Breast epithelium (tissue), 4 donors: ENCODE data around the gene VIPAS39. TPM values are rescaled to one million over a fixed set of nuclear protein-coding genes. Genes with fewer than 3 reads are reported as not detected.

Source experiments
- DNase-seq, 2 donors: peaks; one replicate each; pipeline ENCODE4 v3.0.0-alpha.2; 2019; ENCODE audit warnings: low spot score in 2 of 2
- H3K27ac ChIP-seq, 2 donors: fragments of 200-600 bp; sonication (generic) in 1 of 2; one replicate each; pipeline ENCODE4 v1.5.1; 2016 to 2019; ENCODE audit warnings: mild to moderate bottlenecking in 1 of 2
- H3K27me3 ChIP-seq, 2 donors: fragments of 200-600 bp; sonication (generic) in 1 of 2; one replicate each; pipeline versions ENCODE4 v1.5.1 to v1.6.0; 2017 to 2019; ENCODE audit warnings: control low read depth in 1 of 2, mild to moderate bottlenecking in 1 of 2
- H3K36me3 ChIP-seq: fragments of 200-600 bp; one replicate; pipeline ENCODE4 v1.5.1; 2019
- H3K4me1 ChIP-seq, 2 donors: fragments of 200-600 bp; sonication (generic); one replicate each; pipeline ENCODE4 v1.5.1; 2016 to 2019; ENCODE audit warnings: control low read depth in 1 of 2
- H3K4me3 ChIP-seq, 3 donors: fragments of 200-600 bp; sonication (generic); 1 replicate in 2 of 3; 2 replicates in 1 of 3; pipeline ENCODE4 v1.5.1; 2016 to 2019; ENCODE audit warnings: mild to moderate bottlenecking in 3 of 3, moderate library complexity in 2 of 3
- H3K9me3 ChIP-seq, 2 donors: fragments of 200-600 bp; sonication (generic) in 1 of 2; one replicate each; pipeline ENCODE4 v1.5.1; 2016 to 2019; ENCODE audit warnings: control low read depth in 1 of 2
- POLR2A ChIP-seq: fragments of 450-650 bp; IDR thresholded peaks from one replicate; pipeline ENCODE4 v1.6.1; 2016; ENCODE audit warnings: antibody characterized with exemption, mild to moderate bottlenecking, moderate library complexity
- POLR2AphosphoS5 ChIP-seq, 3 donors: sonication (generic); formaldehyde crosslinking; IDR thresholded peaks; one replicate each; pipeline ENCODE4 v1.6.1; 2017; ENCODE audit warnings: antibody characterized with exemption in 3 of 3
- intact Hi-C: fragments of 100-400 bp; cut with DNase I; formaldehyde crosslinking; loops from one replicate; pipeline ENCODE4 v1.15.1; 2023; ENCODE audit warnings: low total_unique reads
- total RNA-seq, 3 donors: library from RNA; depleted of rRNA; stranded (reverse); fragments of >200 nt; gene quantifications; one replicate each; pipeline ENCODE4 v1.1.0, GENCODE V29; 2016
- TF ChIP-seq, protein P1 (sequence below), 3 donors: fragments of 450-650 bp; IDR thresholded peaks; one replicate each; pipeline ENCODE4 v1.5.1; 2016 to 2017; ENCODE audit warnings: antibody characterized with exemption in 3 of 3, mild to moderate bottlenecking in 3 of 3, moderate library complexity in 3 of 3

The VIPAS39 gene
- total RNA-seq, 3 donors from 2014 or later: 14.7 to 25.9 (median 19.2) TPM

DNA sequence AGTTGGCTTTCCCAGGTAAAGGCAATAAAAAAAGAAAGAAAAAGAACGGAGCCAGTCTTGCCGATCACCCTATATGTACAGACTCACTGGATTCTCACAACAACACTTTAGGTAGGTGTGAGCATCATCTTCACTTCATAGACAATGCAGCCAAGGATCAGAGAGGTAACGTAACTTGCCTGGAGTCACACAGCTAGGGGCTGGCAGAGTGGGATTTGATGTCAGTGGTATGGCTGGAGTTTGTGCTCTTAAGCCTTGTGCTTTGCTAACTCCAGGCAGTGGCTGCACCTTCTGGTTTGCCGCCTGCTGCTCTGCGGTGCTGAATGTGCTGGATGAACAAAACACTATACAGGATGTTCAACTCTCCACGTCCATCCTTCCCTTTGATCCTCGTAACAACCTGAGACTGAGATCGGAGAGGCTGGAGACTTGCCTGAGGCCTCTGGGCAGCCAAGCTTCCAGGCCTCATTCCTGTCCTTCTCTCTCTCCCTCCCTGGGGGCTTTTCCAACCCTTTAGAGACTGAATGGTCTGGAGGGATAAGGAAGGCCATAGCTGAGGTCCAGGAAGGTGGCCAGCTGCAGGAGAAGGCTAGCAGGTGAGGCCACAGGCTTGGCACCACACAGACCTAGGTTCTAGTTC, 33.1 kb upstream of the VIPAS39 start:
- intact Hi-C loops: no loop called here
- Histone ChIP-seq H3K9me3 (no peaks in the 10 kb centered on the region), H3K4me3 (no peak overlapping the region), H3K4me1 (no peaks in the 10 kb centered on the region), H3K27ac (no peak overlapping the region), H3K27me3 (no peaks in the 10 kb centered on the region), H3K36me3 (no peaks in the 10 kb centered on the region)
- no peak for DNase-seq
- no peak for TF ChIP-seq POLR2A
- no peak for TF ChIP-seq POLR2AphosphoS5 (IDR thresholded peaks at IDR 0.05)
- TF ChIP-seq, protein P1, sequence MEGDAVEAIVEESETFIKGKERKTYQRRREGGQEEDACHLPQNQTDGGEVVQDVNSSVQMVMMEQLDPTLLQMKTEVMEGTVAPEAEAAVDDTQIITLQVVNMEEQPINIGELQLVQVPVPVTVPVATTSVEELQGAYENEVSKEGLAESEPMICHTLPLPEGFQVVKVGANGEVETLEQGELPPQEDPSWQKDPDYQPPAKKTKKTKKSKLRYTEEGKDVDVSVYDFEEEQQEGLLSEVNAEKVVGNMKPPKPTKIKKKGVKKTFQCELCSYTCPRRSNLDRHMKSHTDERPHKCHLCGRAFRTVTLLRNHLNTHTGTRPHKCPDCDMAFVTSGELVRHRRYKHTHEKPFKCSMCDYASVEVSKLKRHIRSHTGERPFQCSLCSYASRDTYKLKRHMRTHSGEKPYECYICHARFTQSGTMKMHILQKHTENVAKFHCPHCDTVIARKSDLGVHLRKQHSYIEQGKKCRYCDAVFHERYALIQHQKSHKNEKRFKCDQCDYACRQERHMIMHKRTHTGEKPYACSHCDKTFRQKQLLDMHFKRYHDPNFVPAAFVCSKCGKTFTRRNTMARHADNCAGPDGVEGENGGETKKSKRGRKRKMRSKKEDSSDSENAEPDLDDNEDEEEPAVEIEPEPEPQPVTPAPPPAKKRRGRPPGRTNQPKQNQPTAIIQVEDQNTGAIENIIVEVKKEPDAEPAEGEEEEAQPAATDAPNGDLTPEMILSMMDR (IDR thresholded peaks at IDR 0.05): no peak

DNA sequence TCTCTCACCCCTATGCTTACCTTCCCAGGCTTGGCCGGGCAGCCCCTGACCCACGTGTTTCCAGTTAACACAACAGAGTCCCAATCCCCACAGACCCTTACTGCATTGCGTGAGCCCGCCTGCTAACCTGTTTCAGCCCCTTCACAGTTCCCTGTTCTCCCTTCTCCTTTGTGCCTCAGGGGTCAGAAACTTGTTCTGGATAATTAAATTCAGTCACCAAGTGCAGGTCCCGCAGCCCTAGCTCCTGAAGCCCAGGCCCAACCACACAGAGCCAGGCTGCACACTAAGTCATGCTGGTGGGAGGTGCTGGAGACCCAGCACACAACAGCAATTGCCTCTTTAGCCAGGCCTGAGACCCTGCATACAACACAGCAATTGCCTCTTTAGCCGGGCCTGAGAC, 31.6 kb upstream of the VIPAS39 start:
- Histone ChIP-seq H3K36me3 (no peaks in the 10 kb centered on the region), H3K4me3 (no peak overlapping the region), H3K9me3 (no peaks in the 10 kb centered on the region), H3K4me1 (no peaks in the 10 kb centered on the region), H3K27ac (no peak overlapping the region), H3K27me3 (no peaks in the 10 kb centered on the region)
- no peak for DNase-seq
- intact Hi-C loops: no loop called here
- no peak for TF ChIP-seq POLR2AphosphoS5 (IDR thresholded peaks at IDR 0.05)
- TF ChIP-seq POLR2A: no peak
- TF ChIP-seq, protein P1 (IDR thresholded peaks at IDR 0.05): no peak

DNA sequence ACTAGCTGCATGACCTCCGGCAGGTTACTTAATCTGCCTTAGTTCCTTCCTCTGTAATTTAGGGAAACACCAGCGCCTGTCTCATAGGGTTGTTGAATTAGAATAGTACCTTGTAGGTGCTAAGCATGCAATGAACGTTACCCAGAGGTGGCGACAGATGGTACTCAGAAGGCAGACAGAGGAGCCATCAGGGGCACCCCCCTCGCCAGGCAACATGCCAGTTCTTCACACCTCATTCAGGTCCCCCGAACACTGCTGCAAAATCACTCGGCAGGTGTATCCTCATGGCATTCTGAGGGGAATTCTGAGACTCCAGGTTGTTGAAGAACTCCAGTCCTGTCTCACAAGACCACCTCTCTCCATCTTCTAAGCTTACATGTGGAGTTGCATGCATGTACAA, 31.2 kb upstream of the VIPAS39 start:
- H3K27me3 ChIP-seq: no peaks in the 10 kb centered on the region
- H3K4me3 ChIP-seq: no peak overlapping the region
- H3K36me3 ChIP-seq: no peaks in the 10 kb centered on the region
- intact Hi-C loops: no loop called here
- no peak for DNase-seq
- H3K4me1 ChIP-seq: no peaks in the 10 kb centered on the region
- H3K27ac ChIP-seq: no peak overlapping the region
- TF ChIP-seq POLR2A (no peak), POLR2AphosphoS5 (IDR thresholded peaks at IDR 0.05) (no peak)
- TF ChIP-seq, protein P1 (IDR thresholded peaks at IDR 0.05): no peak
- no peaks in the 10 kb centered on the region for H3K9me3 ChIP-seq

DNA sequence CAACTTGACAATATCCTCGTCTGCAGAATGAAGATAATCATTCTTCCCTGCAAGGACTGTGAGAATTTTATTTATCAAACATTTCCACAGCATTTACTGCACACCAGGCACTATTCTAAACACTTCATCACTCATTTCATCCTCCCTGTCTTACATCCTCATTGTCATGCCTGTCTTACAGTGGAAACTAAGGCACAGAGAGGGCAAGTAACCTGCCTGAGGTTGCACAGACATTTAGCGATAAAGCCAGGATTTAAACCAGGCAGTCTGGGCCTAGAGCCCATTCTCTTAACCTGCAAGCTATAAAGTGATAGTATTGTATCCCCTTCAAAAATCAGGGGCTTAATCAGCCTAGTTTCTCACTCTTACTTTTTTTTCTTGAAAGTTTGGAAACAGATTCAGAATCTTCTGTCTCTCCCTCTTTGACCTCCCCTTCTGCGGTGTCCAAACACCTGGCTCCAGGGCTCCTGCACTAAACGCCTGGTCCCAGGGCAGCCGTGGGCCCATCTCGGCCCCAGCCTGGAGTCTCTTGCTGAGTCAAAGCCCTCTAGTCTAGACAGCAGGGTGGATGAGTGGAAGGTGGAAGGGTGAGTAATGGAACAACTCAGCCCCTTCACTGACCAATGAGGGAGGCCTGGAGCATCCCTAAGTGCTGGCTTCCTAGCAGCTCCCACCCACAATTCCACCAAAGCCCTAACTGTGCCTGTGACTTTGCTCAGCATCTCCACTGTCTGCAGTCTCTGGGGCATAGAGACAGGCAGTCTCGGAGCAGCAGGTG, 28.7 kb upstream of the VIPAS39 start:
- TF ChIP-seq, protein P1 (IDR thresholded peaks at IDR 0.05): no peak
- no peak for TF ChIP-seq POLR2A
- TF ChIP-seq POLR2AphosphoS5 (IDR thresholded peaks at IDR 0.05): no peak
- intact Hi-C loops: loop anchor here (2.0 kb wide), 1 partner anchor 67 kb away; no protein-coding TSS in a partner anchor
- DNase-seq: no peak
- no peaks in the 10 kb centered on the region for H3K36me3 ChIP-seq
- H3K9me3 ChIP-seq: no peaks in the 10 kb centered on the region
- H3K27me3 ChIP-seq: no peaks in the 10 kb centered on the region
- H3K4me1 ChIP-seq: no peaks in the 10 kb centered on the region
- H3K27ac ChIP-seq: no peak overlapping the region
- H3K4me3 ChIP-seq: no peak overlapping the region

DNA sequence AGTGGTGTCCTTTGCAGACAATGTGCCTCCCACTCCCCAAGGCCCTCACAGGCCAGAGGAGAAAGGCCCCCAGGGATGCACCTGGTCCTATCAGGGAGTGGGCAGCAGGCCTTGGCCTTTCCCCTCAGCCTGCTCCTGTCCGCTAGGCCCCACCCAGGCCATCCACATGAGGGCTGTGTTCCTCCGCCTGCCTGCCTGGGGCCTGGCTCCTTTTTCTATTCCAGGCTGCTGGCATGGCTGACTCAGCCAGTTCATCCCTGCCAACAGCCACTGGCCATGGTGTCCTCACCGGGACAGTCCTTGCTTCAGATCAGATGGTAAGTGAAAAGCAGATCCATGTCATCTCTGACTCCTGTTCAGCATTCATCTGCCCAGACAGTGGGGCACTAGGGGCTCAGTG, 27.9 kb upstream of the VIPAS39 start:
- no peak for DNase-seq
- TF ChIP-seq, protein P1 (IDR thresholded peaks at IDR 0.05): no peak
- TF ChIP-seq POLR2A (no peak), POLR2AphosphoS5 (IDR thresholded peaks at IDR 0.05) (no peak)
- H3K27ac ChIP-seq: no peak overlapping the region
- no peaks in the 10 kb centered on the region for H3K4me1 ChIP-seq
- H3K9me3 ChIP-seq: no peaks in the 10 kb centered on the region
- H3K27me3 ChIP-seq: no peaks in the 10 kb centered on the region
- intact Hi-C loops: loop anchor here (2.0 kb wide), 1 partner anchor 68 kb away; no protein-coding TSS in a partner anchor
- no peaks in the 10 kb centered on the region for H3K36me3 ChIP-seq
- no peak overlapping the region for H3K4me3 ChIP-seq
